Immature natural killer cell (primary cell): ENCODE measurements around the gene ZNF516. TPM values are rescaled to one million over a fixed set of nuclear protein-coding genes. Genes with fewer than 3 reads are reported as not detected.
"Not testable (repeated sequence)": the region's sequence is repeated elsewhere in the genome, so short reads cannot be mapped to it uniquely, and the experiment has no call there.

Experiments used
- DNase-seq, 3 donors: peaks; one replicate each; pipeline ENCODE4 v3.0.0; 2022; ENCODE audit warnings: mixed read lengths in 1 of 3
- H3K27ac Mint-ChIP-seq, 6 donors: one replicate each; pipeline ENCODE4 v1.8.0; 2020; ENCODE audit warnings: mixed read lengths in 6 of 6, mild to moderate bottlenecking in 5 of 6, inconsistent platforms in 4 of 6, moderate library complexity in 3 of 6
- H3K27me3 Mint-ChIP-seq, 3 donors: one replicate each; pipeline ENCODE4 v1.8.0; 2020 to 2021; ENCODE audit warnings: low read depth in 3 of 3, mild to moderate bottlenecking in 3 of 3, mixed read lengths in 3 of 3, moderate library complexity in 3 of 3, inconsistent platforms in 1 of 3
- H3K36me3 Mint-ChIP-seq, 3 donors: one replicate each; pipeline ENCODE4 v1.8.0; 2020; ENCODE audit warnings: mixed read lengths in 3 of 3, inconsistent platforms in 2 of 3, mild to moderate bottlenecking in 2 of 3
- H3K4me1 Mint-ChIP-seq, 2 donors: one replicate each; pipeline ENCODE4 v1.8.0; 2020; ENCODE audit warnings: inconsistent platforms in 2 of 2, mild to moderate bottlenecking in 2 of 2, mixed read lengths in 2 of 2, moderate library complexity in 1 of 2
- H3K4me3 Mint-ChIP-seq, 5 donors: one replicate each; pipeline ENCODE4 v1.8.0; 2020; ENCODE audit warnings: mild to moderate bottlenecking in 5 of 5, mixed read lengths in 5 of 5, inconsistent platforms in 3 of 5, moderate library complexity in 3 of 5
- H3K9me3 Mint-ChIP-seq, 6 donors: one replicate each; pipeline ENCODE4 v1.8.0; 2020; ENCODE audit warnings: mild to moderate bottlenecking in 6 of 6, mixed read lengths in 6 of 6, inconsistent platforms in 4 of 6, moderate library complexity in 3 of 6
- polyA plus RNA-seq, 3 donors: library from polyadenylated mRNA; unstranded; fragments of 300-500 nt; fragmentation: Illumina TruSeq; gene quantifications; one replicate each; pipeline ENCODE4 v1.2.3, GENCODE V29; 2021

ZNF516 gene
- 1 to 10 TPM; 1.2 to 6.1 (median 2.0) TPM for polyA plus RNA-seq

- Mint-ChIP-seq H3K9me3 (no peaks in the 10 kb centered on the region), H3K27me3 (peaks cover 12 to 41% (median 25%) of the 10 kb centered on the region in 3 donors), H3K4me1 (peaks cover 41 to 42% of the 10 kb centered on the region in 2 donors), H3K27ac (peak within 1 kb of the TSS in 5 of 6 donors; percentile 87 to 95 (median 91)), H3K36me3 (no peaks in the 10 kb centered on the region), H3K4me3 (peak within 1 kb of the TSS; percentile 89 to 99 (median 96))
- DNase-seq = peak; percentile 18 to 32 (median 23)
Measured at GRCh38 chr18:76495006-76495370, at the start of gene ZNF516. Gene ZNF516, minus strand, starts transcription at chr18:76495242. Its CDS starts 52,188 bp downstream, at chr18:76443054.

- no peaks in the 10 kb centered on the region for H3K9me3 Mint-ChIP-seq
- H3K4me3 Mint-ChIP-seq = no peak overlapping the region
- DNase-seq = no peak
- H3K27me3 Mint-ChIP-seq = no peaks in the 10 kb centered on the region
- no peaks in the 10 kb centered on the region for H3K4me1 Mint-ChIP-seq
- H3K27ac Mint-ChIP-seq = no peak overlapping the region
- peaks cover 0 to 3% (median 0%) of the 10 kb centered on the region in 3 donors for H3K36me3 Mint-ChIP-seq
Measured at GRCh38 chr18:76538846-76539245, 43.8 kb upstream of the ZNF516 start.

GRCh38 chr18:76537621-76538020, 42.6 kb upstream of the ZNF516 start:
- Mint-ChIP-seq H3K9me3 (no peaks in the 10 kb centered on the region), H3K4me3 (no peak overlapping the region), H3K27me3 (peaks cover 0 to 2% (median 0%) of the 10 kb centered on the region in 3 donors), H3K4me1 (no peaks in the 10 kb centered on the region), H3K36me3 (peaks cover 0 to 3% (median 0%) of the 10 kb centered on the region in 3 donors), H3K27ac (no peak overlapping the region)
- DNase-seq = no peak

- DNase-seq, H3K4me3 Mint-ChIP-seq, H3K4me1 Mint-ChIP-seq, H3K9me3 Mint-ChIP-seq, H3K27me3 Mint-ChIP-seq, H3K36me3 Mint-ChIP-seq, H3K27ac Mint-ChIP-seq: not testable (repeated sequence)
Measured at GRCh38 chr18:76536593-76536992, 41.6 kb upstream of the ZNF516 start.

- Mint-ChIP-seq H3K36me3 (no peaks in the 10 kb centered on the region), H3K9me3 (no peaks in the 10 kb centered on the region), H3K27me3 (peaks cover 2 to 10% (median 6%) of the 10 kb centered on the region in 3 donors), H3K27ac (no peak overlapping the region), H3K4me3 (no peak overlapping the region), H3K4me1 (peaks cover 8 to 13% of the 10 kb centered on the region in 2 donors)
- no peak for DNase-seq
Measured at GRCh38 chr18:76532875-76533274, 37.8 kb upstream of the ZNF516 start.

GRCh38 chr18:76530846-76531245, 35.8 kb upstream of the ZNF516 start:
- Mint-ChIP-seq H3K27ac (no peak overlapping the region), H3K4me1 (peaks cover 8 to 13% of the 10 kb centered on the region in 2 donors), H3K9me3 (no peaks in the 10 kb centered on the region), H3K27me3 (peaks cover 6 to 14% (median 7%) of the 10 kb centered on the region in 3 donors), H3K4me3 (no peak overlapping the region), H3K36me3 (no peaks in the 10 kb centered on the region)
- no peak for DNase-seq

GRCh38 chr18:76530391-76530790, 35.3 kb upstream of the ZNF516 start:
- DNase-seq = no peak
- Mint-ChIP-seq H3K27ac (peak overlapping the region in 1 of 6 donors; percentile 51), H3K4me3 (no peak overlapping the region), H3K36me3 (no peaks in the 10 kb centered on the region), H3K27me3 (peaks cover 6 to 14% (median 7%) of the 10 kb centered on the region in 3 donors), H3K9me3 (no peaks in the 10 kb centered on the region), H3K4me1 (peaks cover 8 to 14% of the 10 kb centered on the region in 2 donors)

- DNase-seq = no peak
- Mint-ChIP-seq H3K36me3 (no peaks in the 10 kb centered on the region), H3K27me3 (peaks cover 7 to 17% (median 9%) of the 10 kb centered on the region in 3 donors), H3K9me3 (no peaks in the 10 kb centered on the region), H3K4me1 (peaks cover 10 to 19% of the 10 kb centered on the region in 2 donors), H3K4me3 (peak overlapping the region in 4 of 5 donors; percentile 76 to 89 (median 82)), H3K27ac (peak overlapping the region in 2 of 6 donors; percentile 23 to 70)
Measured at GRCh38 chr18:76529433-76529811, 34.4 kb upstream of the ZNF516 start.

- H3K27me3 Mint-ChIP-seq = peaks cover 7 to 17% (median 10%) of the 10 kb centered on the region in 3 donors
- H3K36me3 Mint-ChIP-seq = no peaks in the 10 kb centered on the region
- H3K4me1 Mint-ChIP-seq = peaks cover 10 to 19% of the 10 kb centered on the region in 2 donors
- peak overlapping the region; percentile 76 to 89 (median 82) for H3K4me3 Mint-ChIP-seq
- no peaks in the 10 kb centered on the region for H3K9me3 Mint-ChIP-seq
- DNase-seq = peak in 1 of 3 donors; percentile 15
- H3K27ac Mint-ChIP-seq = peak overlapping the region in 4 of 6 donors; percentile 23 to 73 (median 69)
Measured at GRCh38 chr18:76528477-76529432, 33.7 kb upstream of the ZNF516 start.

- no peak for DNase-seq
- no peaks in the 10 kb centered on the region for H3K36me3 Mint-ChIP-seq
- peaks cover 10 to 19% of the 10 kb centered on the region in 2 donors for H3K4me1 Mint-ChIP-seq
- no peak overlapping the region for H3K27ac Mint-ChIP-seq
- no peaks in the 10 kb centered on the region for H3K9me3 Mint-ChIP-seq
- peaks cover 5 to 18% (median 12%) of the 10 kb centered on the region in 3 donors for H3K27me3 Mint-ChIP-seq
- no peak overlapping the region for H3K4me3 Mint-ChIP-seq
Measured at GRCh38 chr18:76525911-76526310, 30.9 kb upstream of the ZNF516 start.

- H3K4me1 Mint-ChIP-seq = peaks cover 10 to 19% of the 10 kb centered on the region in 2 donors
- peak overlapping the region; percentile 40 to 72 (median 51) for H3K4me3 Mint-ChIP-seq
- H3K36me3 Mint-ChIP-seq = no peaks in the 10 kb centered on the region
- no peaks in the 10 kb centered on the region for H3K9me3 Mint-ChIP-seq
- H3K27ac Mint-ChIP-seq = peak overlapping the region in 2 of 6 donors; percentile 4 to 18
- peak in 2 of 3 donors; percentile 14 for DNase-seq
- peaks cover 5 to 16% (median 11%) of the 10 kb centered on the region in 3 donors for H3K27me3 Mint-ChIP-seq
Measured at GRCh38 chr18:76524900-76525698, 30.1 kb upstream of the ZNF516 start.

- no peak for DNase-seq
- peaks cover 10 to 16% of the 10 kb centered on the region in 2 donors for H3K4me1 Mint-ChIP-seq
- H3K27me3 Mint-ChIP-seq = peaks cover 5 to 14% (median 7%) of the 10 kb centered on the region in 3 donors
- H3K9me3 Mint-ChIP-seq = no peaks in the 10 kb centered on the region
- H3K4me3 Mint-ChIP-seq = no peak overlapping the region
- H3K36me3 Mint-ChIP-seq = no peaks in the 10 kb centered on the region
- no peak overlapping the region for H3K27ac Mint-ChIP-seq
Measured at GRCh38 chr18:76524477-76524876, 29.4 kb upstream of the ZNF516 start.

GRCh38 chr18:76522551-76522950, 27.5 kb upstream of the ZNF516 start:
- no peaks in the 10 kb centered on the region for H3K36me3 Mint-ChIP-seq
- H3K27me3 Mint-ChIP-seq = peaks cover 8 to 20% (median 10%) of the 10 kb centered on the region in 3 donors
- DNase-seq = no peak
- H3K9me3 Mint-ChIP-seq = no peaks in the 10 kb centered on the region
- H3K4me1 Mint-ChIP-seq = peaks cover 16 to 22% of the 10 kb centered on the region in 2 donors
- no peak overlapping the region for H3K4me3 Mint-ChIP-seq
- H3K27ac Mint-ChIP-seq = no peak overlapping the region
